Kidney epithelial cell (primary cell): ENCODE measurements around the gene FCHSD2. TPM values are rescaled to one million over a fixed set of nuclear protein-coding genes. Genes with fewer than 3 reads are reported as not detected.

Experiments
- DNase-seq: peaks from one replicate; pipeline ENCODE4 v3.0.0-alpha.2; 2010; ENCODE audit warnings: low read depth
- H3K27me3 ChIP-seq: 2 replicates; pipeline ENCODE4 v1.6.0; 2011; ENCODE audit warnings: low read length; ENCODE audit not compliant: control insufficient read depth, insufficient read depth
- H3K36me3 ChIP-seq: 2 replicates; pipeline ENCODE4 v1.5.1; 2011; ENCODE audit warnings: low read length; ENCODE audit not compliant: control insufficient read depth, insufficient read depth
- H3K4me3 ChIP-seq: 2 replicates; pipeline ENCODE4 v1.5.1; 2011; ENCODE audit warnings: low read depth, mild to moderate bottlenecking, control low read depth, low read length
- CTCF ChIP-seq: IDR thresholded peaks from 2 replicates; pipeline ENCODE4 v1.5.1; 2011; ENCODE audit warnings: mild to moderate bottlenecking, moderate library complexity, low read length, control low read depth, inconsistent platforms; ENCODE audit not compliant: insufficient read depth, poor library complexity, severe bottlenecking
- total RNA-seq: library from RNA; depleted of rRNA; stranded (reverse); fragments of >200 nt; gene quantifications from 2 replicates; pipeline ENCODE4 v1.2.3, GENCODE V29; 2015

Gene FCHSD2
- total RNA-seq, 1 donor from 2014 or later: 13.2 TPM

GRCh38 chr11:73152861-73153483 lies 10.9 kb upstream of the FCHSD2 start:
- H3K27me3 ChIP-seq: no peaks in the 10 kb centered on the region
- no peak overlapping the region for H3K4me3 ChIP-seq
- DNase-seq: no peak
- no peak for TF ChIP-seq CTCF
- no peaks in the 10 kb centered on the region for H3K36me3 ChIP-seq

- H3K27me3 ChIP-seq: no peaks in the 10 kb centered on the region
- H3K4me3 ChIP-seq: no peak overlapping the region
- no peak for DNase-seq
- no peaks in the 10 kb centered on the region for H3K36me3 ChIP-seq
- TF ChIP-seq CTCF: no peak
Measured at GRCh38 chr11:73152086-73152853, 10.2 kb upstream of the FCHSD2 start.

GRCh38 chr11:73151416-73151815 lies 9.3 kb upstream of the FCHSD2 start:
- no peak for TF ChIP-seq CTCF
- Histone ChIP-seq H3K4me3 (no peak overlapping the region), H3K36me3 (no peaks in the 10 kb centered on the region), H3K27me3 (no peaks in the 10 kb centered on the region)
- no peak for DNase-seq

GRCh38 chr11:73149105-73149504 lies 7.0 kb upstream of the FCHSD2 start:
- H3K27me3 ChIP-seq: no peaks in the 10 kb centered on the region
- H3K4me3 ChIP-seq: no peak overlapping the region
- DNase-seq: no peak
- H3K36me3 ChIP-seq: no peaks in the 10 kb centered on the region
- no peak for TF ChIP-seq CTCF

GRCh38 chr11:73147771-73148681 lies 5.9 kb upstream of the FCHSD2 start:
- H3K4me3 ChIP-seq: no peak overlapping the region
- H3K27me3 ChIP-seq: no peaks in the 10 kb centered on the region
- DNase-seq: no peak
- no peak for TF ChIP-seq CTCF
- H3K36me3 ChIP-seq: no peaks in the 10 kb centered on the region
